Measurements from ENCODE around the gene CFAP57.

CFAP57 gene

GRCh38 chr1:43229826-43230780, 58.0 kb downstream of the CFAP57 start:
- DNase-seq, result no peak

- peak; percentile 72 for DNase-seq
These were observed 59.9 kb downstream of the CFAP57 start for GRCh38 chr1:43232074-43232473.

- no peak for DNase-seq
These were observed 60.4 kb downstream of the CFAP57 start for GRCh38 chr1:43232482-43232881.

GRCh38 chr1:43233631-43234030, 61.5 kb downstream of the CFAP57 start:
- no peak for DNase-seq

GRCh38 chr1:43234267-43234666, 62.1 kb downstream of the CFAP57 start:
- no peak for DNase-seq

GRCh38 chr1:43235040-43235439, 62.9 kb downstream of the CFAP57 start:
- DNase-seq, result no peak

GRCh38 chr1:43235451-43236121, 63.5 kb downstream of the CFAP57 start:
- DNase-seq, result no peak

- DNase-seq, result peak; percentile 15
These were observed 65.0 kb downstream of the CFAP57 start for GRCh38 chr1:43237121-43237520.

- DNase-seq, result peak; percentile 41
These were observed 66.0 kb downstream of the CFAP57 start for GRCh38 chr1:43238085-43238484.

- DNase-seq, result no peak
These were observed 66.9 kb downstream of the CFAP57 start for GRCh38 chr1:43238991-43239469.

- no peak for DNase-seq
These were observed 67.4 kb downstream of the CFAP57 start for GRCh38 chr1:43239484-43239883.

- DNase-seq, result peak; percentile 88
These were observed 69.3 kb downstream of the CFAP57 start for GRCh38 chr1:43241413-43241836.

- DNase-seq, result no peak
These were observed 71.2 kb downstream of the CFAP57 start for GRCh38 chr1:43243299-43243698.

- DNase-seq, result no peak
These were observed 74.5 kb downstream of the CFAP57 start for GRCh38 chr1:43246466-43247213.

GRCh38 chr1:43247256-43247921, 75.3 kb downstream of the CFAP57 start:
- DNase-seq, result no peak

GRCh38 chr1:43250351-43250761, 78.2 kb downstream of the CFAP57 start:
- DNase-seq, result no peak

GRCh38 chr1:43251024-43251423, 78.9 kb downstream of the CFAP57 start:
- DNase-seq, result no peak

- no peak for DNase-seq
These were observed 80.1 kb downstream of the CFAP57 start for GRCh38 chr1:43252225-43252624.

- no peak for DNase-seq
These were observed 81.0 kb downstream of the CFAP57 start for GRCh38 chr1:43253173-43253572.

- DNase-seq, result no peak
These were observed 81.7 kb downstream of the CFAP57 start for GRCh38 chr1:43253876-43254275.

- no peak for DNase-seq
These were observed 83.5 kb downstream of the CFAP57 start for GRCh38 chr1:43255438-43256210.
